ENCODE data around the gene SCUBE1. TPM values are rescaled to one million over a fixed set of nuclear protein-coding genes. Genes with fewer than 3 reads are reported as not detected.

Gene SCUBE1
- total and polyA plus RNA-seq, 9 donors = 5.5 to 202 (median 49.0) TPM

GRCh38 chr22:43334378-43334777, 8.8 kb downstream of the SCUBE1 start:
- intact Hi-C loops (cut with DNase I) = no loop called here
- Histone ChIP-seq H3K4me1 (ENCODE audit: insufficient read depth) (no peaks in the 10 kb centered on the region), H3K36me3 (no peaks in the 10 kb centered on the region), H3K27ac (no peak overlapping the region), H3K9me3 (no peaks in the 10 kb centered on the region), H3K4me3 (no peak overlapping the region), H3K27me3 (no peaks in the 10 kb centered on the region)
- TF ChIP-seq EP300 (IDR thresholded peaks at IDR 0.05) (no peak), POLR2A (IDR thresholded peaks at IDR 0.05) (no peak)
- DNase-seq = no peak
- 96% methylated on average over 4 of the region's 4 CpGs for WGBS, 3 donors

- H3K9me3 ChIP-seq = no peaks in the 10 kb centered on the region
- intact Hi-C loops (cut with DNase I) = no loop called here
- H3K27me3 ChIP-seq = no peaks in the 10 kb centered on the region
- no peak for DNase-seq
- WGBS, 3 donors = 91 to 96% (median 95%) methylated on average over 2 of the region's 2 CpGs
- H3K36me3 ChIP-seq = no peaks in the 10 kb centered on the region
- no peak overlapping the region for H3K27ac ChIP-seq
- no peaks in the 10 kb centered on the region for H3K4me1 ChIP-seq (ENCODE audit: insufficient read depth)
- no peak overlapping the region for H3K4me3 ChIP-seq
- TF ChIP-seq, protein P1, sequence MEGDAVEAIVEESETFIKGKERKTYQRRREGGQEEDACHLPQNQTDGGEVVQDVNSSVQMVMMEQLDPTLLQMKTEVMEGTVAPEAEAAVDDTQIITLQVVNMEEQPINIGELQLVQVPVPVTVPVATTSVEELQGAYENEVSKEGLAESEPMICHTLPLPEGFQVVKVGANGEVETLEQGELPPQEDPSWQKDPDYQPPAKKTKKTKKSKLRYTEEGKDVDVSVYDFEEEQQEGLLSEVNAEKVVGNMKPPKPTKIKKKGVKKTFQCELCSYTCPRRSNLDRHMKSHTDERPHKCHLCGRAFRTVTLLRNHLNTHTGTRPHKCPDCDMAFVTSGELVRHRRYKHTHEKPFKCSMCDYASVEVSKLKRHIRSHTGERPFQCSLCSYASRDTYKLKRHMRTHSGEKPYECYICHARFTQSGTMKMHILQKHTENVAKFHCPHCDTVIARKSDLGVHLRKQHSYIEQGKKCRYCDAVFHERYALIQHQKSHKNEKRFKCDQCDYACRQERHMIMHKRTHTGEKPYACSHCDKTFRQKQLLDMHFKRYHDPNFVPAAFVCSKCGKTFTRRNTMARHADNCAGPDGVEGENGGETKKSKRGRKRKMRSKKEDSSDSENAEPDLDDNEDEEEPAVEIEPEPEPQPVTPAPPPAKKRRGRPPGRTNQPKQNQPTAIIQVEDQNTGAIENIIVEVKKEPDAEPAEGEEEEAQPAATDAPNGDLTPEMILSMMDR (IDR thresholded peaks at IDR 0.05) = no peak
- TF ChIP-seq POLR2A (IDR thresholded peaks at IDR 0.05) = no peak
- no peak for TF ChIP-seq EP300 (IDR thresholded peaks at IDR 0.05)
Observed at GRCh38 chr22:43333978-43334377, 9.2 kb downstream of the SCUBE1 start.

DNA sequence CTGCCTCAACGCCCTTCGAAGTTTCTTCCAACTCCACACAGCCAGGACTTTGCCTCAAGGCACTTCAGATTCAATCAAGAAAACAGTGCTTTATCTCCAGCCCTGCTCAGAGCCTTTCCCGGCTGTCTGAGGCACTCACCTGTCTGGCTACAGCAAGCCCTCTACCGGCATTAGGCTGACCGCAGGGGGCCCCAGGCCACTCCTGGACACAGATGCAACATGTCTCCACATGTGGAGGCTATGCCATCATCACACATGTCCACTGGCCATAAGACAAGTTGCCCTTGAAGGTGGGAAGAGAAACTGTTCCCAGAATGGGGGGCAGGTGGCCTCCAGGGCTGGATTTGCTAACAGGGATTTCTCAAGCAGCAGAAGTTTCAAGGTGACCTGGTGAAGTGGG, 10.0 kb downstream of the SCUBE1 start:
- 93 to 96% (median 94%) methylated on average over 5 of the region's 5 CpGs for WGBS, 3 donors
- Histone ChIP-seq H3K4me1 (ENCODE audit: insufficient read depth) (no peaks in the 10 kb centered on the region), H3K27ac (no peak overlapping the region), H3K27me3 (no peaks in the 10 kb centered on the region), H3K9me3 (no peaks in the 10 kb centered on the region), H3K36me3 (no peaks in the 10 kb centered on the region), H3K4me3 (no peak overlapping the region)
- intact Hi-C loops (cut with DNase I) = no loop called here
- DNase-seq = no peak
- TF ChIP-seq POLR2A (IDR thresholded peaks at IDR 0.05) (no peak), EP300 (IDR thresholded peaks at IDR 0.05) (no peak)
- TF ChIP-seq, protein P1 (IDR thresholded peaks at IDR 0.05) = no peak

DNA sequence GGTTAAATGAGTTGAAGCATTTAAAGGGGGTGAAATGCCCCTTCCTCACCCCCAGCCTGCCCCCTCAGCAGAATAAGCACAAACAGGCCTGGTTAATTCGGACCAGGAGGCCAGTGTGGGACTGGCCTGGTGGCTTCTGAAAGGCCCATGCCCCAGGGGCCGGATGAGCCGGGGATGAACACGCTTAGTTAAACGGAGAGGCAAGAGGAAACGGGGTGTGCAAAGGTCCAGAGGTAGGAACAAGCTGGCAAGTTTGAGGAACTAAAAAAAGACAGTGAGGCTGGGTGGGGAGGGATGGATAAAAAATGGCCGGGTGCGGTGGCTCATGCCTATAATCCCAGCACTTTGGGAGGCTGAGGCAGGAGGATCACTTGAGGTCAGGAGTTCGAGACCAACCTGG, 11.5 kb downstream of the SCUBE1 start:
- Histone ChIP-seq H3K27ac (no peak overlapping the region), H3K27me3 (no peaks in the 10 kb centered on the region), H3K9me3 (no peaks in the 10 kb centered on the region), H3K4me3 (no peak overlapping the region), H3K36me3 (no peaks in the 10 kb centered on the region), H3K4me1 (ENCODE audit: insufficient read depth) (no peaks in the 10 kb centered on the region)
- WGBS, 3 donors = 80 to 93% (median 87%) methylated on average over 9 of the region's 9 CpGs
- intact Hi-C loops (cut with DNase I) = no loop called here
- no peak for DNase-seq
- TF ChIP-seq, protein P1 (IDR thresholded peaks at IDR 0.05) = no peak
- TF ChIP-seq POLR2A (IDR thresholded peaks at IDR 0.05) (no peak), EP300 (IDR thresholded peaks at IDR 0.05) (no peak)

DNA sequence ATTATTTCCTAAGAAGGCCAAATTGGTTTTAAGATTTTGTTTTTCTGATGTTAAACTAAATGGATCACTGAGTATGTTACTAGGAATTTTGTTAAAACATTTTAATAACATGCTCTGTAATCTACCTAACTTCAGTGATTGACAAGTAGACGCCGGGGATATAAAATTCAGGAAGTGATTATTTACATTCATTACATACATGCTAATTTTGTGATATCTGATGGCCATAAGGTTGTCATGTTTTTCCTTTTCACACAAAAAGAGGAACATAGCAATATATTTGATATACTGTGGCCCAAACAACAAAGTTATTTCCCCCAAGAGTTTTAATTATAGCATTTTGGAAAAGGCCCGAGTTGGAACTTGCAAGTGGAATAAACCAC, 12.1 kb downstream of the SCUBE1 start:
- Histone ChIP-seq H3K27me3 (no peaks in the 10 kb centered on the region), H3K9me3 (no peaks in the 10 kb centered on the region), H3K4me1 (ENCODE audit: insufficient read depth) (no peaks in the 10 kb centered on the region), H3K4me3 (no peak overlapping the region), H3K27ac (no peak overlapping the region), H3K36me3 (no peaks in the 10 kb centered on the region)
- intact Hi-C loops (cut with DNase I) = no loop called here
- TF ChIP-seq EP300 (IDR thresholded peaks at IDR 0.05) (no peak), POLR2A (IDR thresholded peaks at IDR 0.05) (no peak)
- TF ChIP-seq, protein P1 (IDR thresholded peaks at IDR 0.05) = no peak
- no peak for DNase-seq
- 45 to 49% (median 46%) methylated on average over 3 of the region's 3 CpGs for WGBS, 3 donors
